GM15510 (cell line): ENCODE measurements around the gene SMIM43.

Source experiments
- POLR2A ChIP-seq: IDR thresholded peaks from 3 replicates; pipeline ENCODE4 v1.6.1; 2011; ENCODE audit warnings: borderline replicate concordance; ENCODE audit not compliant: insufficient read length; ENCODE audit errors: extremely low read depth

The SMIM43 gene

DNA sequence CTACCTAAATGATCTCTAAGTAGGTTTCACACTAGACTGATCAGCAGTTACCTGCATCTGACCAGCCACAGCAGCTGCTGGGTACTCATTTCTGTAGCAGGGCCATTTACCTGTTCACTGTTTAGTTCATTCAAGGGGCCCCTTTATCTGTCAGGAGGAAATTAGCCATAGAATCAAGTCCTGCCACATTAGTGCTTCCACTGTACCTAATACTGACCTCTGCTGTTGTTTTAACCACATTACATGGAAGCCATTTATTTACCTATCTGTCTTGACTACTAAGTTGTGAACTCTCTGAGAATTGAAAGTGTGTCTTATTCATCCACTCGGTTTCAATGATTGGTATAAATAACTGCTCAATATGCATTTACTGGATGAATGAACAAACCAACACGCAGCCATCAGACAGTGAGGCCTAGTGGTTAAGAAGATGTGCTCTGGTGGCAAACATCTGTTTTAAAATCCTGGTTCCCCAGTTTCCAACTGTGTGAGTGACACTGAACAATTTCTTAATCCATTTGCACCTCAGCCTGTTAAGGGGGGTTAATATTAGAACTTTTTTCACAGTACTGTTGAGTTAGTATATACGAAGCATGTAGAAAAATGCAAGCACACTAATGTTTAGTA is 38.2 kb downstream of the SMIM43 start:
- TF ChIP-seq POLR2A, result no peak

DNA sequence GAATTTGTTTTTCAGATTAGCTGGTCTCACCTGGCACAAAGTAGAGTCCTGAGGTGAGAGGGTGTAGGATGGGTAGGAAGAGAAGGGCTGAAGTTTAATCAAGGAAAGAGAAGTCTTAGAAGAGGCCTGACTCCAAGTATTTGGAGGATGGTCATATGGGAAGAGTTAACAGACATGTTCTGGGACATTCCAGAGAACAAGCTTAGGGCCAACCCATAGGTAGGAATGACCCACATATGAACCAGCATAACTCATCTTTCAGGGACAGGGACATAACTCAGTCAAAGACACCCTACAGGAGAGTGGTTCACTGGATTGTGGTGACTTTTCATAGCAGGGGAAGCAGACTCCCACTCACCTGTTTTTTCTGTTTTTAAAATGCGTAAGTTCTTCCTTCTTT is 40.3 kb downstream of the SMIM43 start:
- TF ChIP-seq POLR2A, result no peak

DNA sequence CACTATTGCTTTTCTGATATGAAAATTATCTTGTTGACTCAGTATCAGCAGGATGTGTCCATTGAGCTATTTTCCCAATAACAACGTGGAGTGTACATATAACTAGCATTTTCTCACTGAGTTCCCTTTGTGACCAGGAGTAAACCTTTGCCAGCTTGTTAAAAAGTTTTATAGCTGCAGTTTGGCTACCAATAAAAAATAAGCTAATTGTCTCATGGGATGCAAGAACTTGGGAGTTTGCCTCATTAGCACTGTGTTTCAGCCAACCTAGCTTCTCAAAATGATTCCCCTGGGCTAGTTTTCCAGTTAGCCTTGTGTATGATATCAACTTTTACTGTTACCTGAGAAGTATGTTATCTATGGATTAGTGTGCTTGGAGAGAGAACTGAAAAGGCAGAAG is 43.3 kb downstream of the SMIM43 start:
- no peak for TF ChIP-seq POLR2A

DNA sequence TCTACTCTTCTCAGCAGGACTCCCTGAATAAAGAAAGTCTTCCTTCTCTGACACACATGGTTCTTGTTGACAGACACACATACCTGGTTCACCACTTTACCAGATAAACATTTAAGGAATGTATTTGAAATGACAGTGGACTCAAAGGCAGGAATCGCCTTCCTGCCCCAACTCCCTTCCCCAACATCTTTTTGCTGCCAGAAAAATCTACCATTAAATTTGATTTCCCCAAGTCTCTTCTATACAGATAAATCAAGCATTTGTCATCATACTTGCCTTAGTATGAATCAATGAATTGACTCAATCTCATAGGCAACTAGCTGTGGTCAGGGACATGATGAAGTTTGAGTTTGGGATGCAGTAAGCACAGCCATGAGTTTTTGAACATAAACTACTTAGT is 44.9 kb downstream of the SMIM43 start:
- TF ChIP-seq POLR2A, result no peak

DNA sequence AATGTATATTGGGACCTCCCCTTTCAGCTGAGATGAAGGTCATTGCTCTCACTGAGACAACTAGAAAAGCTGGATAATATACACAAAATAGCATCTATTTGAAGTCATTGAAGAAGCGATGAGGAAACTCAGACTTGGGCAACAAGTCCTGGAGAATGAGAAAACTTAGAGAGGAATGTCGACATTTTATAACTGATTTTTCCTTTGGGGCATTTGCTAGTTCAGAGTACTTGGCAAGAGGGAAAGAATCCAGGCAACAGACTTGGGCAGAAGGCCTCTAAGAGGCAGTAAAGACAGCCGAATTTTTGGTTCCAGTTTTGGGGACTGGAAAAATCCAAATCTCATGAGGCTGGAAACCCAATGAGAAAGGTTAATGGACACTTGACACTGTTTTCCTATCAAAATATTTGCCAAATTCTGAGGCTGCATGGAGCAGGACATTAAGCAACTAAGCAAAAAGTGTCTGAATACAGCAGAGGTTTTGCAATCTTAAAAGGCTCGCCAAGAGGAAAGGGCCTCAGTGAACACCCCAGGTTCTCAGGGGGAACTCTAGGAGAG is 47.2 kb downstream of the SMIM43 start:
- TF ChIP-seq POLR2A, result no peak

DNA sequence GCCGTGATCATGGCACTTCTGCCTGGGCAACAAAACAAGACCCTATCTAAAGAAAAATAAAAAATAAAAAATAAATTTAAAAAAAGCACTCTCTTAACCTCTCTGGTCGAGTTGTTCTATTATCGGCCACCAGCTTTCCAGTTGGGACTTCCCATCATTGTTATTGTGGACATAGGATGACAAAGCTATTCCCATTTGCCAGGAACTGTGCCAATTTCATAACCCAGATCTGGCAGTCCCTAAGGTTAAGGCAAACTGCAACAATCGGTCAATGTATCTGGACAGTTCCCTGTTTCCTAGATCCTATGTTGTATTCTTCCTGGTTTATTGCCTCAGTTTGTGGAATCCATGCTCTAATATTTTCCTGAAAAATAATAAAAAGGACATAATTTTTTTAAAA is 50.4 kb downstream of the SMIM43 start:
- no peak for TF ChIP-seq POLR2A

DNA sequence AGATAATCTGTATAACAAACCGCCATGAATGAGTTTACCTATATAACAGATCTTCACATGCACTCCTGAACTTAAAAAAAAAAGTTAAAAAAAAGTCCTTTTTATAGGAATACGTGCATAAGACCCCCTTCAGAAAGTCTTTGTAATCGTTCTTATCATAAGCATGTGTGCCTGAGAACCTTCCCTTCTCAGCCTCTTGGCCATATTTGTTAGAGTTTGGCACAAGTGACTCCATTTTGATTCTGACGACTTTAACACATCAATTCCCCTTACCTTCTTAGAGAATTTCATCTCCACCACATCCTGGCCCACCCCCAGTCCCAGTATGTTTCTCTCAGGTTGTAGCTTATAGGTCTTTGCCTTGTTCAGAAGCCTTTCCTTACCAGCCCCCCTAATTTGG is 52.2 kb downstream of the SMIM43 start:
- TF ChIP-seq POLR2A, result no peak

DNA sequence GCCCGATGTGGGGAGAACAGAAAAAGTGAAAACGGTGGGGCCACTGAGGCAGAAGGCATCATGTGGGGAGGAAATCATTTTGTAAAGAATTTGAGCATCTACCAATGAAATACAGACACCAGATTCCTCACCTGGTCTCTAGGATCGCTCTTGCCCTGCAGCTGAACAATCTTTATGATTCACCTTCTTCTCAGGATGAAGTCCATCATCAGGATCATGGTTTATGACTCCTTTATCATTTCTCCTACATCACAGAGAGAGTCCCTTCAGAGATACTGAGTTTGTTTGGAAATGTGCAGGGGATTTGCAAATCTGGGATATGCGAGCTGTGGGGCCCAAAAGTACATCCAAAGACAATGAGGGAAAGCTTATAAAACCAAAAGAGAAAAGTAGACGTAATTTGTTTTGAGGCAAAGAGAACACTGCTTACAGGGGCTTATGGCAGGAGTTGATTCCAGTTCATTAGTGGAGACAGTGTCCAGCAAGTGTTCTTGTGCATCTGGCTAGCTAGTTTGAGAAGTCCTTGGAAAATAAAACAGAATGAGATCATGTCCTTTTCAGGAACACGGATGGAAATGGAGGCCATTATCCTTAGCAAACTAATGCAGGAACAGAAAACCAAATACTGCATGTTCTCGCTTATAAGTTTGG is 52.8 kb downstream of the SMIM43 start:
- no peak for TF ChIP-seq POLR2A

DNA sequence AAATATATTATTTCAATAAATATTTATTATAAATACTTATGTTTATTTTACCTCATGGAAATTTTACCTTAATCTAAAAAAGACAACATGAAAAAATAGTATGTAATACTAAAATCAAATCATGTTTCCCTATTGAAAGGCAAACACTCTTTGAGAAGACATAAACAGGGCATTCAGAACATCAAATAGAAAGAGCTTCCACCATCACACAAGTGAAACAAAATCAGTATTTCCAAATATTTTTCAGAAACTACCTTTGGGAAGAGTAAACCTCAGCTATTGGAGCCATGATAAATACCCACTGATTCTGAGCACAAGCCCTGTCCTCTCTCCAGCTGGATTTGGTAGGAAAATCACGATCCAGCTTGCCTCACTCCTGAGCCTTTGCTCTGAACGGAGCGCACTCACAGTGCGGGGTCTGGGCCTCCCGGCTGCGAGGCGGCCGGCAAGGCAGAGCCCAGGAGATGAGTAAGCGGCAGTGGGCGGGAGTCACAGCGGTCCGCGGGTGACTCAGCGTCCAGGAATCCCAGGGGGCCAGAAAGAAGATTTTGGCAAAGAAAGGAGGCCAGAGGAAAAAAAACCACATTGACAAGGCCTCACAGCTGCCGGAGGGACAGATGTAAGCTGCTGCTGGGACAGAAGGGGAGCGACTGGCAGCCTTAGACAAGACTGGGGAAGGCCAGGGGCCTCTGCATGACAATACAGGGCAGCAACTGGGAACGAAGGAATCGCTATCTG is 53.5 kb downstream of the SMIM43 start:
- no peak for TF ChIP-seq POLR2A

DNA sequence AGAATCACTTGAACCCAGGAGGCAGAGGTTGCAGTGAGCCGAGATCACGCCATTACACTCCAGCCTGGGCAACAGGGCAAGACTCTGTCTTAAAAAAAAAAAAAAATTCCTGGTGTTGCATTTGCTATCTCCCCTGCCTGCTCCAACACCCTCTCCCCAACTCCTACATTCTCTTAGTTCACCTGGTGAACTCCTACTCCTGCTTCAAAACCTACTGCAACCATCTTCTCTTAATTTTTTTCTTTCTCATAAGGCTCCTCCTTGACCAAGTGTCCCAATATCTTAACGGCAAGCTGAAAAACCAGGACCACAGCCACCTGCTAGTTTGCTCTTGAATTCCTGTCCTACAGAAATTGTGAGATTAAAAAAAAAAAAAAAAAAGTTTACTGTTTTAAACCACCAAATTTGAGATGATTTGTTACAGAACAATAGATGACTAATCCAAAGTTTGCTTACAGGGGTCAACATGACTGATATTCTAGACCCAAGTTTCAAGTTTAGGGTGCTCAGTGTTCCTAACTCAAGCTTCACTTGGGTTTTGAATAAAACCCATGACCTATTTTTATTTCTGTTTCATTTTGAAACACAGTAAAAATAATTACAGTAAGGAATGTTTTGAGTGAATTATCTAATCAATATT is 55.1 kb downstream of the SMIM43 start:
- no peak for TF ChIP-seq POLR2A
